Gastrocnemius medialis (tissue), 4 donors: ENCODE measurements around the gene RASA3. TPM values are rescaled to one million over a fixed set of nuclear protein-coding genes. Genes with fewer than 3 reads are reported as not detected.

Experiments used
- ATAC-seq, 2 donors: fragments of 150-250 bp; one replicate each; pipeline ENCODE4 v1.9.1; 2016
- DNase-seq, 2 donors: peaks; one replicate each; pipeline ENCODE4 v3.0.0-alpha.2; 2019
- H3K27ac ChIP-seq, 4 donors: fragments of 200-600 bp; sonication (generic); 1 replicate in 1 of 4; 2 replicates in 3 of 4; pipeline ENCODE4 v1.5.1; 2016 to 2018; ENCODE audit warnings: mild to moderate bottlenecking in 2 of 4, moderate library complexity in 1 of 4
- H3K27me3 ChIP-seq, 3 donors: fragments of 200-600 bp; sonication (generic) in 2 of 3; 1 replicate in 1 of 3; 2 replicates in 2 of 3; pipeline versions ENCODE4 v1.5.1 to v1.6.0; 2016 to 2019; ENCODE audit warnings: mild to moderate bottlenecking in 1 of 3, moderate library complexity in 1 of 3
- H3K36me3 ChIP-seq, 2 donors: fragments of 200-600 bp; sonication (generic) in 1 of 2; one replicate each; pipeline ENCODE4 v1.5.1; 2017 to 2018
- H3K4me1 ChIP-seq, 2 donors: fragments of 200-600 bp; sonication (generic) in 1 of 2; one replicate each; pipeline ENCODE4 v1.5.1; 2016 to 2017; ENCODE audit warnings: mild to moderate bottlenecking in 2 of 2
- H3K4me3 ChIP-seq, 4 donors: fragments of 200-600 bp; sonication (generic) in 3 of 4; 1 replicate in 1 of 4; 2 replicates in 3 of 4; pipeline ENCODE4 v1.5.1; 2016 to 2019; ENCODE audit warnings: mild to moderate bottlenecking in 2 of 4
- H3K9me3 ChIP-seq, 3 donors: fragments of 200-600 bp; sonication (generic) in 2 of 3; 1 replicate in 1 of 3; 2 replicates in 2 of 3; pipeline ENCODE4 v1.5.1; 2016 to 2019
- POLR2A ChIP-seq, 2 donors: fragments of 450-650 bp; IDR thresholded peaks; one replicate each; pipeline ENCODE4 v1.6.1; 2017; ENCODE audit warnings: antibody characterized with exemption in 2 of 2, mild to moderate bottlenecking in 2 of 2, moderate library complexity in 2 of 2
- in situ Hi-C, 4 donors: fragments of 200-750 bp; cut with MboI; loops; one replicate each; pipeline versions ENCODE4 v1.15.0 to v1.8.0; 2017; ENCODE audit warnings: low sequenced_read_pairs in 4 of 4
- intact Hi-C: fragments of 100-400 bp; cut with DNase I; formaldehyde crosslinking; loops from one replicate; pipeline ENCODE4 v1.15.1; 2023; ENCODE audit warnings: low total_unique reads
- total RNA-seq, 4 donors: library from RNA; depleted of rRNA; stranded (reverse); fragments of >200 nt; gene quantifications; one replicate each; pipeline versions ENCODE4 v1.1.0 to v1.2.3, GENCODE V29; 2016
- TF ChIP-seq, protein P1 (sequence below), 5 experiments: fragments of 450-650 bp in 3 of 5; fragments of 200-600 bp in 2 of 5; sonication (generic) in 2 of 5; IDR thresholded peaks in 4 of 5; conservative IDR thresholded peaks in 1 of 5; 1 replicate in 4 of 5; 2 replicates in 1 of 5; pipeline ENCODE4 v1.5.1; 2016 to 2019; ENCODE audit warnings: antibody characterized with exemption in 5 of 5, mild to moderate bottlenecking in 3 of 5, moderate library complexity in 3 of 5

Gene RASA3
- total RNA-seq, 4 donors from 2014 or later = 3.4 to 22.2 (median 10.8) TPM

DNA sequence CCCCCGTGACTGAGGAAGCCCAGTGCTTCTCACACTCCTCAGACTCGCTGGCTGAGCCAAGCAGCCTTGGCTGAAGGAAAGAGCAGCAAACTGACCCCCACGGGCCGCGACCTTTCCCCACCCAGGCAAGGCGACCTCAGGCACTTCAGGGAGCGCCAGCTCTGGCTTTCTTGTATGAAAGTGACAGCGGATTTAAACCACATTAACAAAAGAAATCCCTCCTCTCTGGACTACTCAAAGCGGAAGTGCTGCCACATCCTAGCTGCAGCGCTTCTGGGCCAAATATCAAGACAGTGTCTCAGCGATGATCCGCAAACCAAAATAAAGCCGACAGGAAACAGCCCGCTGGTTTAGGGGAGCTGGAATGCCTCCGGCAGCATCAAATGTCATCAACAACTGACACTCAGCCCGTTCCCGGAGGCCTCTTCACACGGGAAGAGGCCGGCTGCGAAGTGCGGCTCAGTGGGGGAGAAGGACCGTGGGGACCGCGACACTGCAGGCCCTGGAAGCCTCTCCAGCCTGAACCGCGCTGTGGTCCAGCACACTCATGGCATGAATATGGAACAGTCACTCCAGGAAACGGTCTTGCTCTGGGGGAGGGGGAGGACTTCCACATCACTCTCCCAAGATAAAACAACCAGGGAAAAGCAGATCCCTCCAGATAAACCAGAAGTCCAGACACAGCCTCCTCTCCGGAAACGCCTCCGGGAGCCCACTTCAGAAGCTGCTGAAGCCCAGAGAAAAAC lies 1.4 kb downstream of the RASA3 start:
- Histone ChIP-seq H3K36me3 (no peaks in the 10 kb centered on the region), H3K9me3 (no peaks in the 10 kb centered on the region), H3K27me3 (no peaks in the 10 kb centered on the region), H3K4me1 (peaks cover 49 to 54% of the 10 kb centered on the region in 2 donors), H3K27ac (peak overlapping the region; percentile 90 to 95 (median 92)), H3K4me3 (peak overlapping the region; percentile 72 to 96 (median 79))
- intact Hi-C loops = loop anchor here (5.0 to 10.0 kb wide), 2 partner anchors 94 to 296 kb away; no protein-coding TSS in a partner anchor
- DNase-seq (peak; percentile 67 to 72), ATAC-seq (peak; percentile 52 to 64)
- in situ Hi-C loops = no loop called here
- TF ChIP-seq, protein P1, sequence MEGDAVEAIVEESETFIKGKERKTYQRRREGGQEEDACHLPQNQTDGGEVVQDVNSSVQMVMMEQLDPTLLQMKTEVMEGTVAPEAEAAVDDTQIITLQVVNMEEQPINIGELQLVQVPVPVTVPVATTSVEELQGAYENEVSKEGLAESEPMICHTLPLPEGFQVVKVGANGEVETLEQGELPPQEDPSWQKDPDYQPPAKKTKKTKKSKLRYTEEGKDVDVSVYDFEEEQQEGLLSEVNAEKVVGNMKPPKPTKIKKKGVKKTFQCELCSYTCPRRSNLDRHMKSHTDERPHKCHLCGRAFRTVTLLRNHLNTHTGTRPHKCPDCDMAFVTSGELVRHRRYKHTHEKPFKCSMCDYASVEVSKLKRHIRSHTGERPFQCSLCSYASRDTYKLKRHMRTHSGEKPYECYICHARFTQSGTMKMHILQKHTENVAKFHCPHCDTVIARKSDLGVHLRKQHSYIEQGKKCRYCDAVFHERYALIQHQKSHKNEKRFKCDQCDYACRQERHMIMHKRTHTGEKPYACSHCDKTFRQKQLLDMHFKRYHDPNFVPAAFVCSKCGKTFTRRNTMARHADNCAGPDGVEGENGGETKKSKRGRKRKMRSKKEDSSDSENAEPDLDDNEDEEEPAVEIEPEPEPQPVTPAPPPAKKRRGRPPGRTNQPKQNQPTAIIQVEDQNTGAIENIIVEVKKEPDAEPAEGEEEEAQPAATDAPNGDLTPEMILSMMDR (IDR thresholded peaks at IDR 0.05 in 4 of 5, conservative IDR thresholded peaks at IDR 0.05 in 1 of 5) = no peak
- peak; percentile 77 to 84 for TF ChIP-seq POLR2A (IDR thresholded peaks at IDR 0.05)

DNA sequence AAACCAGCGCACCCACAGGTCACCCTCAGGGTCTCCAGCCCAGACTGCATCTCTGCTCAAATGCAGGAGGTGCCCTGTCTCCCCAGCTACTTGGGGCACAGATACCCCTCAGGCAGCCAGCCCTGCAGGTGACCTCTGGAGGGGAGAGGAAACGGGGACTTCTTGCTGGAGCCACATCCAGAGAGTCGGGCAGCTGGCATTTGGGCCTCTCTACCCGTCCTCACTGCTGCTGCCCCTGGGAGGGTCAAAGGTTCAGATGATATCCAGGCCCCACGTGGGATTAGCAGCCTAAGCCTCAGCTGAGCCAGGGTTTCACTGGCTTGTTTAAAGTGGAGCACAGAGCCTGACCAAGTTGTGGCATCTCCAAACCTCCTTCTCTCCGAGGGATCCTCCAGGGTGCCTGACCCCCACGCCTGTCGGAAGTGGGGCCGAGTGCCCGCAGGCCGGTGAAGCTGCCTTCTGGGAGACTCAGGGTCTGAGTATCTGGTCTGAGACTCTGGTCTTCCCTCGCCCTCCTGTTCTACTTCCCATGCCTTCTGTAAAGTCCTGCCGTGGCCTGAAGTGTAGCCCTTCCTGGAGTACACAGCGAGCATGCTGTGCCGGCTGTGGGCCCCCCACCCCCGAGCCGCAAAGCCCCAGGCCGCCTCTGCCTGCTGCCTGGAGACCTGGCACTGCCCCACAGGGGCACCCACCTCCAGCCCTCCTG lies 2.1 kb downstream of the RASA3 start:
- no peaks in the 10 kb centered on the region for H3K36me3 ChIP-seq
- intact Hi-C loops (loop anchor here (5.0 to 10.0 kb wide), 2 partner anchors 93 to 295 kb away; no protein-coding TSS in a partner anchor), in situ Hi-C loops (no loop called here)
- H3K4me3 ChIP-seq = peak overlapping the region; percentile 72 to 96 (median 79)
- DNase-seq (no peak), ATAC-seq (no peak)
- peak overlapping the region; percentile 90 to 95 (median 92) for H3K27ac ChIP-seq
- no peaks in the 10 kb centered on the region for H3K9me3 ChIP-seq
- peaks cover 52 to 58% of the 10 kb centered on the region in 2 donors for H3K4me1 ChIP-seq
- no peaks in the 10 kb centered on the region for H3K27me3 ChIP-seq
- no peak for TF ChIP-seq POLR2A (IDR thresholded peaks at IDR 0.05)
- TF ChIP-seq, protein P1 (IDR thresholded peaks at IDR 0.05 in 4 of 5, conservative IDR thresholded peaks at IDR 0.05 in 1 of 5) = no peak

DNA sequence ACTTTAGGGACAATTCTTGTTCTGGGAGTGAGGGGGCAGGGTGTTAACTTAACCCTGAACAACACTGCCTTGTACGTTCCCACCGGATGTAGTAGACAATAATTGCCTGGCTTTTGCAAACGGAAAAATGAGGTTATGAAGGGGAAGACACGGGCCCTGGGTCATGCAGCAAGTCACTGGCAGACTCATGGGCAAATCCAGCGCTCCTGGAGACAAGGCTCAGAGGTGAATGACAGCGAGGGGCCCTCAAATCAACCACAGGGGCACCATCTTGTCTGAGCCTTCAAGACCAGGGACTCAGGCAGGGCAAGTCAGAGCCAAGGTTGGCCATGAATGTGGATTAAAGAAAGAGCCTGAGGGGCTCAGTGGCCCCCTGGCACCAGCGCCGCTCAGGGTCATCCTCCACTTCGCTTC lies 2.8 kb downstream of the RASA3 start:
- Histone ChIP-seq H3K27me3 (no peaks in the 10 kb centered on the region), H3K4me1 (peaks cover 58 to 61% of the 10 kb centered on the region in 2 donors), H3K4me3 (peak overlapping the region in 1 of 4 donors; percentile 72), H3K9me3 (no peaks in the 10 kb centered on the region), H3K27ac (peak overlapping the region; percentile 90 to 95 (median 92)), H3K36me3 (no peaks in the 10 kb centered on the region)
- intact Hi-C loops (loop anchor here (1.0 to 10.0 kb wide), 3 partner anchors 65 to 295 kb away; no protein-coding TSS in a partner anchor), in situ Hi-C loops (no loop called here)
- TF ChIP-seq, protein P1 (IDR thresholded peaks at IDR 0.05 in 4 of 5, conservative IDR thresholded peaks at IDR 0.05 in 1 of 5) = no peak
- TF ChIP-seq POLR2A (IDR thresholded peaks at IDR 0.05) = no peak
- DNase-seq (no peak), ATAC-seq (no peak)

DNA sequence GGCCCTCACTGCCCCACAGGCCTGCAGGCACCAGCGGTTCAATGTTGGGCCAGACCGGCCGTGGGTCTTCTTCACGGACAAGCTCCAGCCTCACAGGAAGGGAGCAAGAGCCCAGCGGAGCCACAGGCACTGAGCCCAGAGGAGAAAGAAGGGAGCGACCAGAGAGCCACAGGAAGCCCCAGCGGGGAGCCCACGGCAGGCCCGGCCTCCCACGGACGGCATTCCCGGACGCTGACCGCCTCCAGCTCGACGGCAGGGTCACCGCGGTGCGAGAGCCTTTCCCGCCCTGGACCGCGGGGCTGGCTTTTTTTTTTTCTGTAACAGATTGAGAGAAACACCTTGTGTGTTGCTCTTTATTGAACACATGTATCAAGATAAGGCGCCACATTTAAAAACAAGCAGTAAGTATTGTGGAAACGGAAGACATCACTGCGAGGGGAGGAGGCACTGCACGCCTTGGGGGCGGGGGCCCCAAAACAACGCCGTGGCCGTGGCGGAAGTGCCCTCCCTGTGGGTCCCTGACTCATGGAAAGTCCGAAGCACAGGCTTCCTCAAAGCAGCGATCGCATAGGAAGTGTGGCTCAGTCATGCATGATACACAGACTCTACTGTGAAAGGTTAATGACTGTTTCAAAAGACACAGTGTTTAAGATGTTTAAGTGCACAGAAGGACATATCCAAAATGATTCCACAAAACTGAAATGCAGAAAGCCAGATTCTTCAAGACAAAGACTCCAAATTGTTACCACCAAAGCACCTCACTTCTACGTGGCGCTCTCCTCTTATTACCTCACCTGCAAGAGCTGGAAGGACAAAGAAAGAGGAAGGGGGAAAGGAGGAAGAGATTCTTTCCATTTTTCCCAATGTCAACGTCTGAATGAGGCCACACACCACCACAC lies 3.5 kb downstream of the RASA3 start:
- H3K4me1 ChIP-seq = peaks cover 59 to 64% of the 10 kb centered on the region in 2 donors
- H3K4me3 ChIP-seq = peak overlapping the region; percentile 30 to 36 (median 34)

More for the DNA sequence above, 3.5 kb downstream of the RASA3 start:
- intact Hi-C loops (loop anchor here (1.0 kb wide), 2 partner anchors 21 to 65 kb away; no protein-coding TSS in a partner anchor), in situ Hi-C loops (no loop called here)
- no peaks in the 10 kb centered on the region for H3K36me3 ChIP-seq
- H3K27ac ChIP-seq = peak overlapping the region; percentile 90 to 95 (median 92)
- ATAC-seq (no peak), DNase-seq (peak; percentile 51 to 61)
- peak in 1 of 2 donors; percentile 23 for TF ChIP-seq POLR2A (IDR thresholded peaks at IDR 0.05)
- TF ChIP-seq, protein P1 (IDR thresholded peaks at IDR 0.05 in 4 of 5, conservative IDR thresholded peaks at IDR 0.05 in 1 of 5) = no peak
- H3K27me3 ChIP-seq = no peaks in the 10 kb centered on the region
- no peaks in the 10 kb centered on the region for H3K9me3 ChIP-seq
